Activated naive CD8-positive, alpha-beta T cell treated with anti-CD3 and anti-CD28 coated beads, Interleukin-2, amount 10 ng/mL, durations not matched to agents 7 days and 5 days (primary cell): Measurements from ENCODE around the gene MMP1. TPM values are rescaled to one million over a fixed set of nuclear protein-coding genes. Genes with fewer than 3 reads are reported as not detected.

Experiments used
- ATAC-seq: fragments of 150-1000 bp; cut with Tn5 transposase; one replicate; pipeline ENCODE4 v1.10.0; 2021; ENCODE audit warnings: low read depth, moderate library complexity
- POLR2A ChIA-PET: fragments of 350-600 bp; sonication (Branson Sonifier 250); formaldehyde crosslinking; loops from one replicate; lab custom pipeline; 2021; ENCODE audit warnings: antibody characterized with exemption; lab: Charles Lee
- DNase-seq: peaks from one replicate; pipeline ENCODE4 v3.0.0; 2021
- H3K27ac Mint-ChIP-seq: one replicate; pipeline ENCODE4 v1.8.0; 2022; ENCODE audit warnings: mild to moderate bottlenecking, mixed read lengths
- H3K27me3 Mint-ChIP-seq: one replicate; pipeline ENCODE4 v1.8.0; 2022; ENCODE audit warnings: mild to moderate bottlenecking, moderate library complexity, mixed read lengths
- H3K36me3 Mint-ChIP-seq: one replicate; pipeline ENCODE4 v1.8.0; 2021; ENCODE audit warnings: mild to moderate bottlenecking, mixed read lengths
- H3K4me1 Mint-ChIP-seq: one replicate; pipeline ENCODE4 v1.8.0; 2021; ENCODE audit warnings: mixed read lengths
- H3K4me3 Mint-ChIP-seq: one replicate; pipeline ENCODE4 v1.8.0; 2022; ENCODE audit warnings: mild to moderate bottlenecking, moderate library complexity, mixed read lengths
- H3K9me3 Mint-ChIP-seq: one replicate; pipeline ENCODE4 v1.8.0; 2021; ENCODE audit warnings: mixed read lengths
- total RNA-seq, 2 experiments: library from RNA; stranded (reverse); gene quantifications; one replicate each; pipeline ENCODE4 v1.2.3, GENCODE V29; 2021

MMP1 gene
- total RNA-seq, 2 experiments from 2014 or later = not detected

DNA sequence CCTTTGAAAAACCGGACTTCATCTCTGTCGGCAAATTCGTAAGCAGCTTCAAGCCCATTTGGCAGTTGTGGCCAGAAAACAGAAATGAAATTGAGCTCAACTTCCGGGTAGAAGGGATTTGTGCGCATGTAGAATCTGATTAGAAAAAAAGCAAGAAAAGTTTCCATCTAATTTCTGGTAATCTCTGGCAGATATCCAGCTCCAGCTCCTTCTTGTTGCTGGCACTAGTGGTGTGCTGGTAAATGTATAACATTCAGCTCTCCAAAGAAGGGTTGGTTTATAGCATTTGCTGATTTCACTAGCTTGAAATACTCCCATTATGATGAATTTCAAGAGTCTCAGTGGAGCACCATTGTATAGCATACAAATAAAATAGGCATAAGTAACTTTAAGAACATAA is 5.4 kb downstream of the MMP1 start:
- no peak overlapping the region for H3K27ac Mint-ChIP-seq
- ATAC-seq (no peak), DNase-seq (no peak)
- H3K9me3 Mint-ChIP-seq = no peaks in the 10 kb centered on the region
- POLR2A ChIA-PET = no interaction called here
- no peaks in the 10 kb centered on the region for H3K36me3 Mint-ChIP-seq
- no peaks in the 10 kb centered on the region for H3K4me1 Mint-ChIP-seq
- no peak overlapping the region for H3K4me3 Mint-ChIP-seq
- no peaks in the 10 kb centered on the region for H3K27me3 Mint-ChIP-seq

DNA sequence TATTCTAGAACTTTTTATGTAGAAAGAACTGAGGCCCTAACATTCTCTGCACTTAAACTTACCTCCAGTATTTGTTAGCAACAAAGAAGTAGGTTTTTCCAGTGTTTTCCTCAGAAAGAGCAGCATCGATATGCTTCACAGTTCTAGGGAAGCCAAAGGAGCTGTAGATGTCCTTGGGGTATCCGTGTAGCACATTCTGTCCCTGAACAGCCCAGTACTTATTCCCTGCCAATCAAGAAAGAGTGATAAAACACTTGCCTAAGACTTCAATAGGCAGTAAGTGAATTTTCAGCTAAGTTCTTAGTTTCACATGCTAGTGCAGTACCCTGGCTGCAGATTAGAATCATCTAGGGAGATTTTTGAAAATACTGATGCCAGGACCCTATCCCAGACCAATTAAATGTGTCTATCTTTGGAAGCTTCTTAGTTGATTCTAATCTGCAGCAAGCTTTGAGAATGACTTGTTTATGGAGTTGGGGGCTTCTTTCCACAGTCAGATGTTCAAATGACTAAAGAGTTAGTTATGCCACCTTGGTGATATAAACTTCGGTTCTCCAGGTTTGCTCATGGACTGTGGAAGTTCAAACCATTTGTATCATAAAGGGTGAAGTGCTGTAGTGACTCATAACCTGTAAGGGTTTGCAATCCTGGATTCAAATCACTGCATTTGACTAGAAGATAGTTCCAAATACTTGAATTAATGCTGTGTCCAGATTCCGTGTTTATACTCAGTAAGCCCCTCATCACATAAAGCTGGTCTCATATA is 6.5 kb downstream of the MMP1 start:
- Mint-ChIP-seq H3K4me1 (no peaks in the 10 kb centered on the region), H3K27me3 (no peaks in the 10 kb centered on the region), H3K36me3 (no peaks in the 10 kb centered on the region), H3K27ac (no peak overlapping the region), H3K4me3 (no peak overlapping the region), H3K9me3 (no peaks in the 10 kb centered on the region)
- POLR2A ChIA-PET = no interaction called here
- ATAC-seq (no peak), DNase-seq (no peak)

DNA sequence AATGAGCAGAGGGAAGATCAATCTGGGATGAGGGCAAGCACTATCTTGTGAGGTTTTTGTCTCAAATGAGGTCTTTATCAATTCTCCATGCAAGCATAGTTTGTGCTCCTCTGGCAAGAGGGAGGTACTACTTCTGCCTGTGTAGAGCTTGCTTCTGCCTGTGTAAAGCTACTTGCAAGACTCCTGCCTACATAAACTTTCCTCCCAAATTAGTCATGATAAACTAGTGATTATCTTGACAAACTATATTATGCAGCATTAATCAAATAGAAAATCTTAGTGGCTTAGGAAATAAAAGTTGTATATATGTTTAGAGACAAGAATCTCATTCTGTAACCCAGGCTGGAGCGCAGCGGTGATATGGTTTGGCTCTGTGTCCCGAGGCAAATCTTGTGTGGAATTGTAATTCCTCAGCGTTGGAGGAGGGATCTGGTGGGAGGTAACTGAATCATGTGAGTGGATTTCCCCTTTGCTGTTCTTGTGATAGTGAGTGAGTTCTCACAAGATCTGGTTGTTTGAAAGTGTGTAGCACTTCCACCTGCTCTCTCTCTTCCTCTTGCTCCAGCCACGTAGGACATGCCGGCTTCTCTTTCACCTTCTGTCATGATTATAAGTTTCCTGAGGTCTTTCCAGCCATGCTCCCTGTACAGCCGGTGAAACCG is 9.5 kb downstream of the MMP1 start:
- Mint-ChIP-seq H3K4me3 (no peak overlapping the region), H3K4me1 (no peaks in the 10 kb centered on the region), H3K27me3 (no peaks in the 10 kb centered on the region), H3K27ac (no peak overlapping the region), H3K36me3 (no peaks in the 10 kb centered on the region), H3K9me3 (no peaks in the 10 kb centered on the region)
- POLR2A ChIA-PET = no interaction called here
- ATAC-seq (no peak), DNase-seq (no peak)

DNA sequence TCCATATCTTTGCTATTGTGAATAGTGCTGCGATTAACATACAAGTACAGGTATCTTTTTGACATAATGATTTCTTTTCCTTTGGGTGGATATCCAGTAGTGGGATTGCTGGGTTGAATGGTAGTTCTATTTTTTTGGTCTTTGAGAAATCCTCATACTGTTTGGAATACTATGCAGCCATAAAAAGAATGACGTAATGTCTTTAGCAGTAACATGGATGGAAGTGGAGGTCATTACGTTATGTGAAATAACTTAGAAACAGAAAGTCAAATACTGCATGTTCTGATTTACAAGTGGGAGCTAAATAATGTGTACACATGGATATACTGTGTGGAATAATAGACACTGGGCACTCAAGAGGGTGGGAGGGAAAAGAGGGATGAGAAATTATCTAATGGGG is 13.6 kb downstream of the MMP1 start:
- no peaks in the 10 kb centered on the region for H3K9me3 Mint-ChIP-seq
- H3K4me1 Mint-ChIP-seq = no peaks in the 10 kb centered on the region

DNA sequence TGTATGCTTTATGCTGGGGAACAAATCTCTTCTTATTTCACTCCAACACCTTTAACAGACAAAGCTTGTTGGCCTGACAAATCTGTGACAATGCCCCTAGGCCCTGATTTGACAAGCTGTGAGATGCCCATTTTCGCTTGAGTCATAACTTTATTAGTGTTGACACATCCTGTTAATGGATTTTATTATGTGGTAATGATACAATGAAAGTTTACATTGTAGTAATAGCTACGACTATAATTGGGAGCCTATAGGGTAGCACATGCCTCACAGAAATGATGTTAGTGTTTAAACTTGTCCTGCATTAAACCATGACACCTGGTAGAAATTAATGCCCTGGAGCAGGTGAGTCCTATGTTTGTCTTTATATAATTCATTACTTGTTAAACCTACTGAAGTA is 14.2 kb downstream of the MMP1 start:
- Mint-ChIP-seq H3K4me3 (no peak overlapping the region), H3K36me3 (no peaks in the 10 kb centered on the region), H3K4me1 (no peaks in the 10 kb centered on the region), H3K27me3 (peaks cover 5% of the 10 kb centered on the region), H3K9me3 (no peaks in the 10 kb centered on the region), H3K27ac (no peak overlapping the region)
- DNase-seq (no peak), ATAC-seq (no peak)
- POLR2A ChIA-PET = no interaction called here

More for the DNA sequence above, 13.6 kb downstream of the MMP1 start:
- ATAC-seq = no peak
- POLR2A ChIA-PET = no interaction called here
- Mint-ChIP-seq H3K27ac (no peak overlapping the region), H3K4me3 (no peak overlapping the region), H3K27me3 (peaks cover 5% of the 10 kb centered on the region), H3K36me3 (no peaks in the 10 kb centered on the region)
- no peak for DNase-seq

DNA sequence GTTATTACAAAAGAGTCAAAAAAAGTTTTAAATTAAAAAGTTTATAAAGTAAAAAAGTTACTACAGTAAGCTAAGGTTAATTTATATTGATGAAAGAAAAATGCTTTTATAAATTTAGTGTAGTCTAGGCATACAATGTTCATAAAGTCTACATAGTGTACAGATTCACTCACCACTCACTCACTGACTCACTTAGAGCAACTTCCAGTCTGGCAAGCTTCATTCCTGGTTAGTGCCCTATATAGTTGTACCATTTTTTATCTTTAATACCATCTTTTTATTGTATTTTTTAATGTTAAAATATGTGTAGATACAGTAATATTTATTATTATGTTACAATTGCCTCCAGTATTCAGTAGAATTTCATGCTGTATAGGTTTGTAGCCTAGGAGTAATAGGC is 14.9 kb downstream of the MMP1 start:
- no peak overlapping the region for H3K27ac Mint-ChIP-seq
- H3K36me3 Mint-ChIP-seq = no peaks in the 10 kb centered on the region
- H3K4me3 Mint-ChIP-seq = no peak overlapping the region
- POLR2A ChIA-PET = no interaction called here
- H3K4me1 Mint-ChIP-seq = no peaks in the 10 kb centered on the region
- H3K27me3 Mint-ChIP-seq = peaks cover 5% of the 10 kb centered on the region
- no peaks in the 10 kb centered on the region for H3K9me3 Mint-ChIP-seq
- DNase-seq (no peak), ATAC-seq (no peak)

DNA sequence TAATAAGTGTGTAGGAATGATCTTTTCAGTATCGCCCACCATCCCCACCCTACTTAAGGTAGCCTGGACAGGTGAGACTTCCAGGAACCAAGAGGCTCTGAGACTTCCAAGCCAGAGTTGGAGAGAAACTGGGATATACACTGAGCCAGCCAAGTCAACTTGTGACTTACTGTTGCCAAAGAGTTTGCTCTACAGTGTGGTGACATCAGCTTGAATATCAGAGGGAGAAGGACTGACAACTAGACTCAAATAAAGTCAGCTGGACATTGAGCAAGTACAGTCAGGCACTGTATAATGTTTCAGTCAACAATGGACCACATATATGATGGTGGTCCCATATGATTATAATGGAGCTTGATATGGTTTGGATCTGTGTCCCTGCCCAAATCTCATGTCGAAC is 16.3 kb downstream of the MMP1 start:
- Mint-ChIP-seq H3K36me3 (no peaks in the 10 kb centered on the region), H3K4me1 (no peaks in the 10 kb centered on the region), H3K27ac (no peak overlapping the region), H3K27me3 (peaks cover 6% of the 10 kb centered on the region), H3K9me3 (no peaks in the 10 kb centered on the region), H3K4me3 (no peak overlapping the region)
- DNase-seq = no peak
- ATAC-seq = no peak
- POLR2A ChIA-PET = no interaction called here

DNA sequence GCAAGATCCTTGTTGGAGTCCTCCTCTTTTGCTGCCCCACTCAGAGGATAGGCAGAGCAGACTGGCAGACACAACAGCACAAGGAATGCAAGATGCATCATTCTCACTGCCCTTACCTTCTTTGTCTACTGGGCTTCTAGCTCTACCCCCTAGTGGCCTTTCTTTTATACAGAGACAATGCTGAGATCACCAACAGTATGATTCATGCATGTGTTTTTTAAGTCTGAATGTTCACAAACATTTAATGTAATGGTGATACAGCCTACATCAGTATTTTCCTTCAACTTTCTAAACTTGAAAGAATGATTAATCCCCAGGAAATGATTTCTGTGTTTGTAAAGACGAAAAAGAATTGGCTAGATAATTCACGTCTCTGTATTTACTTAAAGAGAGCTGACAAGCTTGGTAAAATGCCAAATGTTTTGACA is 17.5 kb downstream of the MMP1 start, which contains the start of gene MMP10:
TSS of gene MMP10 (minus strand) at position 138 of the 428 bp plus-strand sequence. CDS start at position 101, 37 bp downstream.
- Mint-ChIP-seq H3K4me3 (no peak within 1 kb of the TSS), H3K27ac (no peak within 1 kb of the TSS), H3K4me1 (no peaks in the 10 kb centered on the region), H3K27me3 (peaks cover 6% of the 10 kb centered on the region), H3K36me3 (no peaks in the 10 kb centered on the region), H3K9me3 (no peaks in the 10 kb centered on the region)
- ATAC-seq (no peak), DNase-seq (no peak)
- POLR2A ChIA-PET = no interaction called here

DNA sequence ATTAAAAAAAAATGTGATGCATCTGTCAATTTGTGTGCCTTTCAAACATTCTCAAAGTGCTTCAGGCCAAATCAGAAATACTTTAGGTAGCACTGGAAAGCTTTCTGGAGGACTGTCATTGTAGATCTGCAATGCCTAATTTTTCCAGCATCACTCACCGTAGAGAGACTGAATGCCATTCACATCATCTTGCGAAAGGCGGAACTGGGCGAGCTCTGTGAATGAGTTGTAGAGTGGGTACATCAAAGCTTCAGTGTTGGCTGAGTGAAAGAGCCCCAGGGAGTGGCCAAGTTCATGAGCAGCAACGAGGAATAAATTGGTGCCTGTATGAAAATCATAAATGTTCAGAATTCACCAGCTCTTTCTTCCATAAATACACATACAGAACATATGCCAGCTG is 21.5 kb downstream of the MMP1 start:
- Mint-ChIP-seq H3K4me3 (no peak overlapping the region), H3K9me3 (no peaks in the 10 kb centered on the region), H3K36me3 (no peaks in the 10 kb centered on the region), H3K27me3 (peaks cover 11% of the 10 kb centered on the region), H3K27ac (no peak overlapping the region), H3K4me1 (no peaks in the 10 kb centered on the region)
- POLR2A ChIA-PET = no interaction called here
- no peak for ATAC-seq
- DNase-seq = no peak

DNA sequence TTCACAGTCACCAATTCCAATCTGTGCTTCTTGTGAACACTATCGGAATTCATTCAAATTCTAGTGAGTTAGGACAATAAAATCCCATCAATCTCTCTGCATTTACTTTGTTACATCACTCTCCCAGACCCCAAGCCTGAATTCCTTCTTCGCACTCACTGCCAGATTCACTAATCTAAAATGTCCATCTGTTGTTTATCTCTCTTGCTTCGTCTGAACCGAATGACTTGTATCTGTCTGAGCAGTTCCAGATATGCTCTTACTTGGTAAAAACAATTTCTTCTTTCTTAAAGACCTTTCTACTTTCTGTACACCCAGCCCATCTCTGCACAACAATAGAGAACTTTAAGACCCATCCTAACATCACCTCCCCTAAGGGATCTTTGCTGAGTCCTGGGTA is 24.6 kb downstream of the MMP1 start:
- Mint-ChIP-seq H3K36me3 (no peaks in the 10 kb centered on the region), H3K27ac (no peak overlapping the region), H3K4me1 (no peaks in the 10 kb centered on the region), H3K4me3 (no peak overlapping the region), H3K9me3 (no peaks in the 10 kb centered on the region), H3K27me3 (peaks cover 8% of the 10 kb centered on the region)
- POLR2A ChIA-PET = no interaction called here
- DNase-seq (no peak), ATAC-seq (no peak)

DNA sequence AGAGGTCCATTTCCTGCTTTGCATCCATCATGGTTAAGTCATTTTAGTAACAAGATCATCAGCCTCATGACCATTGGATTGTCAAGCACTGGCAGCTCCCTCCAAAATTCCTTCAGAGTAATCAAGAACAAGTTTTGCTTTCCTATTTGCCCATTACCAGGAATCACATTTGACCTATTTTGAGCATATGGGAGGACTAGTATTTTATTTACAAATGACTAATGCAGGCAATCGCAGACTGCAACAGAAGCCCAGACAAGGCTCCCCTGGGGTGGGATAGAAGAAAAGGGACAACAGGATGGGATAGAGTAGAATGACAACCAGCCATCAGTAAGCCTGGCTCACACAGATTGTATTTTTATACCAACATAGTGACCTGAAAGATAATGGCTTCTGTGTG is 26.6 kb downstream of the MMP1 start:
- H3K4me1 Mint-ChIP-seq = no peaks in the 10 kb centered on the region
- H3K27ac Mint-ChIP-seq = no peak overlapping the region
- H3K27me3 Mint-ChIP-seq = peaks cover 7% of the 10 kb centered on the region
- no peak for ATAC-seq
- POLR2A ChIA-PET = no interaction called here
- no peak overlapping the region for H3K4me3 Mint-ChIP-seq
- DNase-seq = no peak
- H3K9me3 Mint-ChIP-seq = no peaks in the 10 kb centered on the region
- H3K36me3 Mint-ChIP-seq = no peaks in the 10 kb centered on the region

DNA sequence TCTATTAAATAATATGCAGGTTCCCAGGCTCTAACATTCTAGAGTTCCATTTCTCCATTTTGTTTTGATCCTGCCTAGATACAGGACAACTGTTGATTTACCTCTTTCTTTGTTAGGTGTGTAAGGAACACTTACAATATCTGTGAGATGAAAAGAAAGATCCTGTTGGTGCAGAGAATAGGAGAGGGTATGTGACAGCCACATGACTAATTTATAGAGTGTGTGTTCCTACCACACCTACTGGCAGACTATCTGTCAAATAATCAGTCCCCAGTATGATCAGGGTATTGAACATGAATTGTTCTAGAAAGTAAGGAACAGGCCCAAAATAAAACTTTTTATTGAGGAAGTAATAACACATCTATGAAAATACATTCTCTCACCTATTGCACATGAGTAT is 27.8 kb downstream of the MMP1 start:
- POLR2A ChIA-PET = no interaction called here
- H3K9me3 Mint-ChIP-seq = no peaks in the 10 kb centered on the region
- no peak overlapping the region for H3K4me3 Mint-ChIP-seq
- DNase-seq = no peak
- peaks cover 7% of the 10 kb centered on the region for H3K27me3 Mint-ChIP-seq
- ATAC-seq = no peak
- H3K36me3 Mint-ChIP-seq = no peaks in the 10 kb centered on the region
- H3K4me1 Mint-ChIP-seq = no peaks in the 10 kb centered on the region
- H3K27ac Mint-ChIP-seq = no peak overlapping the region

DNA sequence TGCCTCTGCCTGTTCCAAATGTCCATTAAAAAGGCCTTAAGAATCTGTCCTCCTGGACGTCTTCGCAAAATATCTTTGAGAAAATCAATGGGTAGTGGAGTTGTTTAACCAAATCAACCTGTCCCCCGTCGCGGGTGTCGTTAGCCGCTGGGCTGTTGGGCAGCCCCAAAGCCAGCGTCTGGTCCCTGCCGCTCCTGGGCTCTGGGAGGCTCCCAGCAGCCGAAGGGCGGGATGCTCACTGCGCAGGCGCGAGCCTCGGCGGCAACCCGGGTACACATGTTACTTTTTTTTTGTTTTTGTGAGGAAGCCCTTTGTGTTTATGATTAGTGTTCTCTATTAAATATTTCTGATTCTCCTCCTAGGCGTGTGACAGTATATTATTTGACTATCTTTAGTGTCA is 30.2 kb downstream of the MMP1 start:
- Mint-ChIP-seq H3K27ac (no peak overlapping the region), H3K4me3 (no peak overlapping the region), H3K4me1 (no peaks in the 10 kb centered on the region), H3K27me3 (peaks cover 9% of the 10 kb centered on the region), H3K36me3 (no peaks in the 10 kb centered on the region), H3K9me3 (no peaks in the 10 kb centered on the region)
- POLR2A ChIA-PET = no interaction called here
- no peak for ATAC-seq
- no peak for DNase-seq

DNA sequence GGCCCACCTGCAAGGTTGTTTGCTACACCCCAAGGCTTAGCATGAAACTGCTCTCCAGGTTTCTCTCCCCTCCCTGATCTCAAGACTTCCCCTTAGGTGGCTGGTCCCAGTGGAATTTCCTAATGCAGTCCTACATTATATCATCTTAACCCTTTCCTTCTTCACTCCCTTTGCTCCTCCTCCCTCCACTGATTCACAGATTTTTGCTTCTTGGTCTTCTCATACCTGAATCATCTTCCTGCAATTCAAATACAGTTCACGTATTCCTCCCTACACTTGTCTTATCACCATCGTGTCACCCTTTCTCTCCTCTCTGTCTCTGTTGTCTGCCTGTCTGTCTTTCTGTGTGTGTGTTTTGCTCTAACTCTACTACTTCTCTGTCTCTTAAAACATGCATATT is 34.5 kb downstream of the MMP1 start:
- peaks cover 5% of the 10 kb centered on the region for H3K27me3 Mint-ChIP-seq
- DNase-seq (no peak), ATAC-seq (no peak)
- H3K4me3 Mint-ChIP-seq = no peak overlapping the region
- no peaks in the 10 kb centered on the region for H3K36me3 Mint-ChIP-seq
- H3K9me3 Mint-ChIP-seq = no peaks in the 10 kb centered on the region
- H3K27ac Mint-ChIP-seq = no peak overlapping the region
- peaks cover 2% of the 10 kb centered on the region for H3K4me1 Mint-ChIP-seq
- POLR2A ChIA-PET = no interaction called here
